HG02884 (cell line): Measurements from ENCODE around the gene LRIG1.

Experiments
- ATAC-seq: cut with Tn5 transposase; IDR thresholded peaks from one replicate; pipeline ENCODE4 v1.9.1; 2021; ENCODE audit warnings: mild to moderate bottlenecking, moderate library complexity; ENCODE audit not compliant: unreplicated experiment

LRIG1 gene

GRCh38 chr3:66490984-66491383 lies 9.8 kb downstream of the LRIG1 start:
- no peak for ATAC-seq

DNA sequence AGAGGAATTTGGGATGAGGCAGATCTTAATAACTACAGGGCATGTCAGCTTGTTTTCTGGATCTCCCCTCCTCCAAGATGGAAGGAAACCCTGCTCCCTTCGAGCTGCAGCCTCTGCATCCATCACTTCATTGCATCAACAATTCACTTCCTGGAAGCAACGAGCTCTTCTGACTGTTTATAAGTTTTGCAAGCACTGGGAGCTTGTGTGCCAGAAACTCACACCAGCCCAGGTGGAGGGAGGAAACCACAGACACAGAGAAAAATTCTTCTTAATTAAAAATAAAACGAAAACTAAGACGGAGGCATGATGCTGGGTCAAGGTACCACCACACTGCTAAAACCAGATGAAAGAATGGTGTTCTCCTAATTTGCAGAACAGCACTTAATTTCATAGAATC lies 10.6 kb downstream of the LRIG1 start:
- no peak for ATAC-seq

- no peak for ATAC-seq
Measured at GRCh38 chr3:66489581-66489980, 11.2 kb downstream of the LRIG1 start.

DNA sequence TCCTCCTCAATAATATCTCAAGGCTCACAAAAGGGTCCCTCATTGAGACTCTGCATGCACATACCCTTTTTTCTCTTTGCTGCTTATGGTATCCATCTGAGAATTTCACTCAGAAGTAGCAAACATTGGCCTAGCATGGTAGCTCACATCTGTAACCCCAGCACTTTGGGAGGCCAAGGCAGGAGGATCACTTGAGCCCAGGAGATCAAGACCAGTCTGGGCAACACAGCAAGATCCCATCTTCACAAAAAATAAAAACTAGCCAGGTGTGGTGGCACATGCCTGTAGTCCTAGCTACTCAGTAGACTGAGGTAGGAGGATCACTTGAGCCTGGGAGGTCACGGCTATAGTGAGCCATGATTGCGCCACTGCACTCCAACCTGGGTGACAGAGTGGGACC lies 11.7 kb downstream of the LRIG1 start:
- no peak for ATAC-seq

- no peak for ATAC-seq
Measured at GRCh38 chr3:66488492-66488891, 12.3 kb downstream of the LRIG1 start.

DNA sequence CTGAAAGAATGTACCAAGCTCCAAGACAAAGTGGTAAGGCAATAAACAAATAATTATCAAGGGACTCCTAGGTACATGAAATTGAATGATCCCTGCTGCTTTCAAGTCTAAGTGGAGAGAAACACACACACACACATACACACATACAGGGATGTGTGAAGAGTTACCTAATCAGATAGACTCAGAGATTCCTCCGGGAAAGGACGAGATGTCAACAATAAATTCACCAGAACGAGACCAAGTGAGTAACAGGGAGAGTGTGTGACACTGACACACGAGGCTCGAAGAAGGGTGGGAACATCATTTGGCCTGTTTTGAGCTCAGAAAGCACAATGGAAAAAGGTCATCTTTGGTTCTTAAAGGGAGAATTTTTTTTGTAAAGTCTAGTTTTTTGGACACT lies 13.4 kb downstream of the LRIG1 start:
- no peak for ATAC-seq

- no peak for ATAC-seq
Measured at GRCh38 chr3:66486646-66487045, 14.2 kb downstream of the LRIG1 start.

DNA sequence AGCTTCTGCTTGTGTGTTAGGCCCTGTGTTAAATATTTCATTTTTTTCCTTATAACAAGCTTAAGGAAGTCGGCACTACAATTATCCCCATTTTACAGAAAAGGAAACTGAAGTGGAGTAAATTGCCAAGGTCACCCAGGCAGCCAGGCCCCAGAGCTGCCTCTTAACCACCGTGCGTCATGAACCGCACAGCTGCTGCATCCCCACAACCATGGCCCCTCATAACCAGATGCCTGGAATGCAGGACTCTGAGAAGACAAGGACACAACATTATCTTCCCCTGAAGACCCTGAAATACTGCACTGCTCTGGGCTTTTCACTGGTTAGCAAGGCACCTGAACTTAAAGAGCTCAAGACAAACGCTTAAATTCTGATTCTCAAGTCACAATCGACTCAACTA lies 14.6 kb downstream of the LRIG1 start:
- no peak for ATAC-seq

DNA sequence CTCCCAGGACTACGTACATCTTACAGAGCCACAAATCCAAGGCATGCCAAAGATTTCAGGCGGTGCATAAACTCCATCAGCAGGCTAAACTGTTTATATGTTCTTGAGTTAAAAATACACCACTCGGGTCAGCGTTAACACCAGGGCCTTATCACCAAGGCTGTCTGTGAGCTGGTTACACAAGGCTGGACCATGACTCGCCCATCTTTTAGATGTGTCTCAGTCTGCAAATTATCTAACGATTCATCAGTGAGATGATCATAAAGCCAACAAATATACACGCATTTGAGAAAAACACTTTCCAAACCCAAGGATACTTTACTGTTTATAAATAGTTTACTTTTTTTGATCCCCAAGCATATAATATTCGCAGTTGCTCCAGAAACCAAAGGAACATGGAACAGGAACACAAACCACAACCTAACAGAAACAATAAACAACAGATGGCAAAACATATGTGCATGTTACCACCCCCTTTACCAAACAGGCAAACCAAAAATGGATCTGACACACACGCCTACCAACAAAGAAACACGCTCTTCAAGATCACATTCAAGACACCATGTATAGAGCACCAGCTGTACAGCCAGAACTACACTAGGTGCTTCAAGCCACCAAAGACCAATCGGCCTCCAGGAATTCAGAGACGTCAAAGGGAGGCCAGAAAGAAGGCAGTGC lies 15.4 kb downstream of the LRIG1 start:
- no peak for ATAC-seq

DNA sequence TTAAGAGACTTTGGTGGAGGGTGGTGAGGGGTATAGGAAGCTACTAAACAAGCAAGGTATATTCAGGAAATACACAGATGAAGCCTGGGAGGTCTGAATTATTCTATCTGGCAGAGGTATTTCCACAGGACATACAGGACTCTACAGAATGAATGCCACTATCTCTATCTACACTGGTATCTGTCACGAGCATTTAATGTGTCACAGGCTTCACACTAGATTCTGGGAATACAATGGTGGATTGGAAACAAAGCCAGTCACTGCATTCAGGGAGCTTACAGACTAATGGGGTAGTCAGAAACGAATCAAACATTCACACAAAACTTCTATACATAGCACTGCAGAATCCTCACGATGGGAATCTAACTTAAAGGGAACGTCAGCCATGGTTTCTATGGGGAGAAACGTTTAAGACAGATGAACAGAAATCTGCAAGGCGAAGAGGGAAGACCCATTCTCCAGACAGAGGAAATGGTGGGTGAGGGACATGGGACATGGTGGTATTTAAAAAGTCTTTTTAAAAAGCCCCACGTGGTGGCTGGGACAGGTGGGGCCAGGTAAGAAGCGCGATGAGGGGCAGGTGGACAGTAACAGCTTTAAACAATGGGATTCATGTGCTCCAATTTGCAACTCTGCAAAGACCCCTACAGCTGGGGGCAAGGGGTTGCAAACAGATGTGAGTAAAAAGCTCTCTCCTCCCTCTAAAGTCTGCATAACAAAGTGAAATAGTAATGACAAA lies 16.5 kb downstream of the LRIG1 start:
- ATAC-seq, result no peak

DNA sequence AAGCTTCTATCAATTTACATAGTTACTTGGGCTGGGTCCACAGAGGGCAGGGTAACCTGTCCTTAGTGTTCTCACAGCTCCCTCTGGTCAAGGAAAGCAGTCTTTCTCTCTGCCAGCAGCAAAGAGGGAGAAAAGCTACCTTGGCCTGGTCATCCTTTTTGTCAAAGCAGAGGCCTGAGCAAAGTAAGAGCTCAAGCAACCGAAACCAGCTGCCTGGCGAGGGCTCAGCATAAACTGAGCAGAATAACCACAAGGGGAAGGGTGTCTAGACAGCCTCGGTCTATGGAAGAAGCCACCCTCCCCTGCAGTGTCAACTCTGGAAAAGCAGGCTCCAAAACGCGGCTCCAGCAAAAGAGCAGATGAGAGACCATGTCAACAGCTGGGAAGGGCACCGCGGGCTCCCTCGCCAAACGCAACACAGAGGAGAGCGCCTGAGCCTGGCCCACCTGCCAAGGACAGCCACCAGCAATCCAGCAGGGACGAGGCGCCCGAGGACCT lies 17.4 kb downstream of the LRIG1 start:
- ATAC-seq, result peak; percentile 35

DNA sequence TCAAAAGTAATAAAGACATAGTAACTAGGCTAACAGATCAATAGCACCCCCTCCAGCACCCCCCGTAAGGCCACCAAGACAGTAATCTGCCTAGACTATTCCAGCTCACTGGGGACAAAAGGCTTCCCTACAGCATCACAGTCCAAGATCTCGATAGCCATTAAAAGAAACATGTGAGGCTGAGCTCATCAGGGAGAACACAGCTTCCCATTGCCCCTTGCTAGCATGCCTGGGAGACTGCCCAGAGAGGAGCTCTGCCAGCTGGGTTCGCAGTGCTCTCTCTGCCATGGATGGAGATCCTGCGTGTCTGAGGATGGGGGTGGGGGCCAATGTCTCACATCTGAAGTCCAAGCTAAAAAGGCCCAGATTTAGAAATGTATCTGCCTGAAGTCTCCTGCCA lies 17.8 kb downstream of the LRIG1 start:
- ATAC-seq, result no peak

DNA sequence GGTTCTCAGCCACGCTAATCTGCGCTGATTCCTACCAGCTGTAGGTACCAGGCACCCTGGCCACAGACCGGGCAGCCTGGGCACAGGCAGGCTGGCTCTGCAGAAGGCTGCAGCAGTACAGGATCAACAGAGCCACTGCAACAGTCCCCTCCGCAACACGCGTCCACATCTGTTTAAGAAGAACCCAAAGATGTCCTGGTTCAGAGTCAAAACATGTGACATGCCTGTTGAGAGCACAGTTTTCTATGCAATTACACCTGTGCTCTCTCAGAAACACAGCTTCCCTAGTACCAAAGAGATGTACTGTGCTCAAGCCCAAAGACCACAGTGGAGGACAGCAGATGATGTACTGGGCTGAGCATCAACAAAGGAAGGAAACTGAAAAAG lies 18.8 kb downstream of the LRIG1 start:
- ATAC-seq, result no peak

- peak; percentile 4 for ATAC-seq
Measured at GRCh38 chr3:66481071-66482017, 19.5 kb downstream of the LRIG1 start.

DNA sequence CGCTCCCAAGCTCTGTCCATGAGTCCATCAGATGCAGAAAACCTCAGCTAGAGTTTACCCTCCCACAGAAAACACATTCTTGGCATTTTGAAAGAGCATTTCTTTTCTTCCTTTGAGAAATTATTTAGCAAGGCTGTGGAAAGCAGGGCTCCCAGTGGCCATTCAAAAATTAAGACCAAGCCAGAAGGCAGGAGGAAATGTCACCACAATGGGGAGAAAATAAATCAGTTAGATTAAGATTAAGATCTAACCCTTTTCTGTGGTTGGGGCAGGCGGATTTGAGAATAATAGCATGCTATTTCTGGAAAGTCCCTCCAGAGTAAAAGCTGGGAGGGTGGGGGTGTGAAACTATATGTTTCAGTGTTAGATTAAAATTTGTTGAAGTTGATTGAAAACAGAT lies 20.2 kb downstream of the LRIG1 start:
- ATAC-seq, result peak; percentile 43

- peak; percentile 38 for ATAC-seq
Measured at GRCh38 chr3:66479532-66479947, 21.3 kb downstream of the LRIG1 start.

GRCh38 chr3:66478960-66479359 lies 21.9 kb downstream of the LRIG1 start:
- no peak for ATAC-seq

DNA sequence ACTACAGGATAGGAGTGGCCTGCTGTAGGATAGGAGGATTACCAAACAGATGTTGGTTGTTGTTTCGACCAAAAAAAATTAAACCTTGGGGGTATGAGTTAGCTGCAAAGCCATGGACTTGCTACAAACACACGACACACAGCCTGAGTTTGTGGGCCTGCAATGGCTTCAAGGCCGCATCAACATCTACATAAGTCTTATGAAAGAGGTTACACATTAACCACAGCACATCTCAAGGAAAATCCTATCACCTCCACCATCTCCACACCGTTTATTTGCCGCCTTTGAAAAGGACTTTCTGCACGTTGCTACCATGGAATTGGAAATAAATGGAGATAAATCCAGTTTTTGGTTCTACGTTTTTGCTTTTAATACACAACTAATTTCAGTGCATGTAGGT lies 23.0 kb downstream of the LRIG1 start:
- ATAC-seq, result no peak

GRCh38 chr3:66476852-66477381 lies 23.9 kb downstream of the LRIG1 start:
- ATAC-seq, result no peak

GRCh38 chr3:66475386-66476020 lies 25.3 kb downstream of the LRIG1 start:
- ATAC-seq, result no peak

DNA sequence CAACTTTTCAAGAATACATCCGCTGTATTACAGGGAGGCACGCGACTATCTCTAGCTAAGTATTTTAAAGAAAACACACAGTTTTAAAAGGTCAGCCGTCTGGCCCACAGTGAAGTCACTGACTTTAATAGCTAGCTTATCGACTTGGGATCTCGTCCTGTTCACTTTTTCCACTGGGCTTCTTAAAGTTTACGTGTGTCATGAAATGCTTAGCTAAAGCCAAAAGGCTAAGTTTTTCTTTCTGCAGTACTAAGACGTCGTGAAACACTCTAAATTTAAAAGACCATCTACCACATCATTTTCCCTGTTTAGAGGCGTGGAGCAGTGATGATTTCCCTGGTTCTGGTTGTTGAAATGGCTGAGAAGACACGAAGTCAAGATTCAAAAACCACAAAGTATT lies 27.1 kb downstream of the LRIG1 start:
- ATAC-seq, result no peak
